Lung (tissue), 12 donors: ENCODE data around the gene MOB1B. TPM values are rescaled to one million over a fixed set of nuclear protein-coding genes. Genes with fewer than 3 reads are reported as not detected.

ENCODE experiments used
- ATAC-seq: fragments of 200-7000 bp; cut with Tn5 transposase; one replicate; pipeline ENCODE4 v1.9.1; 2020; ENCODE audit warnings: moderate number of reproducible peaks; ENCODE audit not compliant: insufficient read depth, low FRiP score
- DNase-seq, 3 donors: peaks; one replicate each; pipeline ENCODE4 v3.0.0-alpha.2; 2013 to 2017
- H3K27ac ChIP-seq, 2 donors: one replicate each; pipeline ENCODE4 v1.5.1; 2013; ENCODE audit warnings: mild to moderate bottlenecking in 2 of 2, moderate library complexity in 2 of 2, control low read depth in 1 of 2, inconsistent platforms in 1 of 2, low read depth in 1 of 2, low read length in 1 of 2
- H3K27me3 ChIP-seq, 3 donors: one replicate each; pipeline ENCODE4 v1.5.1; 2013; ENCODE audit warnings: low read length in 2 of 3; ENCODE audit not compliant: control insufficient read depth in 3 of 3, insufficient read depth in 3 of 3
- H3K36me3 ChIP-seq, 4 donors: one replicate each; pipeline ENCODE4 v1.5.1; 2013; ENCODE audit warnings: low read length in 4 of 4, mild to moderate bottlenecking in 1 of 4, moderate library complexity in 1 of 4; ENCODE audit not compliant: control insufficient read depth in 4 of 4, insufficient read depth in 4 of 4
- H3K4me1 ChIP-seq, 5 donors: one replicate each; pipeline ENCODE4 v1.5.1; 2013; ENCODE audit warnings: low read length in 5 of 5, mild to moderate bottlenecking in 2 of 5, moderate library complexity in 1 of 5; ENCODE audit not compliant: control insufficient read depth in 5 of 5, insufficient read depth in 5 of 5
- H3K4me3 ChIP-seq: one replicate; pipeline ENCODE4 v1.5.1; 2013; ENCODE audit warnings: mild to moderate bottlenecking, control low read depth, moderate library complexity
- H3K9ac ChIP-seq, 2 donors: one replicate each; pipeline ENCODE4 v1.5.1; 2013; ENCODE audit warnings: low read length in 2 of 2, control low read depth in 1 of 2; ENCODE audit not compliant: insufficient read depth in 1 of 2
- H3K9me3 ChIP-seq, 4 donors: one replicate each; pipeline ENCODE4 v1.5.1; 2013; ENCODE audit warnings: low read length in 3 of 4, mild to moderate bottlenecking in 1 of 4, moderate library complexity in 1 of 4; ENCODE audit not compliant: control insufficient read depth in 4 of 4, insufficient read depth in 3 of 4
- CTCF ChIP-seq: IDR thresholded peaks from 2 replicates; pipeline ENCODE4 v1.5.1; 2012; ENCODE audit warnings: mild to moderate bottlenecking; ENCODE audit errors: control extremely low read depth, extremely low read depth
- WGBS, 2 donors: extraction: QIAGEN DNeasy Blood & Tissue Kit; methylation state at CpG; one replicate each; pipeline ENCODE4 v1.1.7; 2013; 5-methylcytosine and 5-hydroxymethylcytosine counted together
- polyA plus RNA-seq, 2 donors: library from polyadenylated mRNA; stranded (reverse); fragments of 200-250 nt; gene quantifications; one replicate each; pipeline ENCODE4 v1.2.1, GENCODE V29; 2013
- total RNA-seq, 2 donors: library from RNA; depleted of rRNA in 1 of 2; stranded (reverse); fragments of >200 nt in 1 of 2; gene quantifications; one replicate each; pipeline ENCODE4 v1.2.1, GENCODE V29; 2014 to 2021
- donor health status: control.
- donor health status: control.
- donor health status: Bipolar disorder and iron deficiency.
- donor health status: healthy.
- donor health status: DM: yes; HTN: yes; CAD: no.

The MOB1B gene
- total and polyA plus RNA-seq, 4 donors, result 6.1 to 51.0 (median 16.0) TPM

- TF ChIP-seq CTCF, result no peak
- Histone ChIP-seq H3K9ac (no peak overlapping the region), H3K4me1 (no peaks in the 10 kb centered on the region), H3K4me3 (no peak overlapping the region), H3K27ac (no peak overlapping the region), H3K36me3 (no peaks in the 10 kb centered on the region), H3K9me3 (no peaks in the 10 kb centered on the region), H3K27me3 (no peaks in the 10 kb centered on the region)
- 58 to 78% methylated on average over 6 of the region's 6 CpGs for WGBS, 2 donors
- peak in 1 of 3 donors; percentile 18 for DNase-seq
- ATAC-seq, result no peak
Measured at GRCh38 chr4:70885174-70885573, 17.0 kb upstream of the MOB1B start.

- DNase-seq, result no peak
Measured at GRCh38 chr4:70892086-70892769, 9.9 kb upstream of the MOB1B start.

GRCh38 chr4:70893790-70894189 is 8.4 kb upstream of the MOB1B start:
- Histone ChIP-seq H3K36me3 (no peaks in the 10 kb centered on the region), H3K9ac (no peak overlapping the region), H3K27me3 (no peaks in the 10 kb centered on the region), H3K27ac (no peak overlapping the region), H3K4me1 (peaks cover 0 to 8% (median 2%) of the 10 kb centered on the region in 5 donors), H3K9me3 (no peaks in the 10 kb centered on the region), H3K4me3 (no peak overlapping the region)
- ATAC-seq, result no peak
- TF ChIP-seq CTCF, result no peak
- no peak for DNase-seq
- WGBS, 2 donors, result 68 to 73% methylated on average over 7 of the region's 7 CpGs

More at GRCh38 chr4:70892086-70892769, 9.9 kb upstream of the MOB1B start:
- peak; percentile 44 for ATAC-seq
- no peak overlapping the region for H3K4me3 ChIP-seq
- no peak for TF ChIP-seq CTCF
- WGBS, 2 donors, result 41 to 75% methylated on average over 11 of the region's 11 CpGs
- H3K27me3 ChIP-seq, result no peaks in the 10 kb centered on the region
- peaks cover 0 to 8% (median 2%) of the 10 kb centered on the region in 5 donors for H3K4me1 ChIP-seq
- H3K9ac ChIP-seq, result no peak overlapping the region
- H3K27ac ChIP-seq, result peak overlapping the region in 1 of 2 donors; percentile 47
- H3K36me3 ChIP-seq, result no peaks in the 10 kb centered on the region
- H3K9me3 ChIP-seq, result no peaks in the 10 kb centered on the region
